ENCODE data around the gene ANKRD29. TPM values are rescaled to one million over a fixed set of nuclear protein-coding genes. Genes with fewer than 3 reads are reported as not detected.

The ANKRD29 gene
- total RNA-seq, 1 experiment from 2014 or later = 2.4 TPM

DNA sequence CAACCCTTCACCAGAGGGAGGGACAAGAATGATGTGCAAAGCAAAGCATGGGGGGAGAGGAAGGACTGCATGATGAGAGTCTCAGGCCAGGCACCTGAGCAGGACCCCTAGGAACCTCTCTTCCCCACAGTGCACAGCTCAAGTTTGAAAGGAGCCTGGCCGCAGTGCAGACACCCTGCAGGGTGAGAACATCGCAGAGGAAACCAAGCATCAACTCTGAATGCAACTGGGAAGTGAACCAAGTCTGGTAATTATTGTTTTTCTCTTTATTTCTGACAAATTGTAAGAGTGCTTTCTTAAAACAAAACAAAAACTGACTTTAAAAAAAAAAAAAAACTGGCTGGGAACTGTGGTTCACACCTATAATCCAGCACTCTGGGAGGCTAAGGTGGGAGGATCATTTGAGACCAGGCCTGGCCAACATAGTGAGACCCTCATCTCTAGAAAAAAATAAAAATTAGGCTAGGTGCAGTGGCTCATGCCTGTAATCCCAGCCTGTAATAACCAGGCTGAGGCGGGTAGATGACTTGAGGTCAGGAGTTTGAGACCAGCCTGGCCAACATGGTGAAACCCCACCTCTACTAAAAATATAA lies 91.7 kb downstream of the ANKRD29 start:
- H3K9me3 Mint-ChIP-seq (ENCODE audit: unreplicated experiment) = no peaks in the 10 kb centered on the region
- H3K4me1 Mint-ChIP-seq (ENCODE audit: insufficient read depth, unreplicated experiment) = peaks cover 23% of the 10 kb centered on the region
- H3K36me3 Mint-ChIP-seq (ENCODE audit: insufficient read depth, unreplicated experiment) = peaks cover 61% of the 10 kb centered on the region
- DNase-seq (ENCODE audit: unreplicated experiment) = no peak
- H3K27ac Mint-ChIP-seq (ENCODE audit: low read depth, unreplicated experiment) = no peak overlapping the region
- no TSS peak for BruUV-seq (replicated peaks)
- intact Hi-C loops (cut with micrococcal nuclease) = no loop called here
- TF ChIP-seq, protein P1, sequence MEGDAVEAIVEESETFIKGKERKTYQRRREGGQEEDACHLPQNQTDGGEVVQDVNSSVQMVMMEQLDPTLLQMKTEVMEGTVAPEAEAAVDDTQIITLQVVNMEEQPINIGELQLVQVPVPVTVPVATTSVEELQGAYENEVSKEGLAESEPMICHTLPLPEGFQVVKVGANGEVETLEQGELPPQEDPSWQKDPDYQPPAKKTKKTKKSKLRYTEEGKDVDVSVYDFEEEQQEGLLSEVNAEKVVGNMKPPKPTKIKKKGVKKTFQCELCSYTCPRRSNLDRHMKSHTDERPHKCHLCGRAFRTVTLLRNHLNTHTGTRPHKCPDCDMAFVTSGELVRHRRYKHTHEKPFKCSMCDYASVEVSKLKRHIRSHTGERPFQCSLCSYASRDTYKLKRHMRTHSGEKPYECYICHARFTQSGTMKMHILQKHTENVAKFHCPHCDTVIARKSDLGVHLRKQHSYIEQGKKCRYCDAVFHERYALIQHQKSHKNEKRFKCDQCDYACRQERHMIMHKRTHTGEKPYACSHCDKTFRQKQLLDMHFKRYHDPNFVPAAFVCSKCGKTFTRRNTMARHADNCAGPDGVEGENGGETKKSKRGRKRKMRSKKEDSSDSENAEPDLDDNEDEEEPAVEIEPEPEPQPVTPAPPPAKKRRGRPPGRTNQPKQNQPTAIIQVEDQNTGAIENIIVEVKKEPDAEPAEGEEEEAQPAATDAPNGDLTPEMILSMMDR (IDR thresholded peaks at IDR 0.05; ENCODE audit: unreplicated experiment) = no peak
- ChIA-PET POLR2A (no interaction called here), CTCF (interaction anchor here (0.6 kb wide), 1 partner anchor 172 kb away, joined by 3 read pairs; no protein-coding TSS in a partner anchor)
- H3K4me3 Mint-ChIP-seq (ENCODE audit: unreplicated experiment) = no peak overlapping the region
- no peaks in the 10 kb centered on the region for H3K27me3 Mint-ChIP-seq (ENCODE audit: insufficient read depth, unreplicated experiment)

DNA sequence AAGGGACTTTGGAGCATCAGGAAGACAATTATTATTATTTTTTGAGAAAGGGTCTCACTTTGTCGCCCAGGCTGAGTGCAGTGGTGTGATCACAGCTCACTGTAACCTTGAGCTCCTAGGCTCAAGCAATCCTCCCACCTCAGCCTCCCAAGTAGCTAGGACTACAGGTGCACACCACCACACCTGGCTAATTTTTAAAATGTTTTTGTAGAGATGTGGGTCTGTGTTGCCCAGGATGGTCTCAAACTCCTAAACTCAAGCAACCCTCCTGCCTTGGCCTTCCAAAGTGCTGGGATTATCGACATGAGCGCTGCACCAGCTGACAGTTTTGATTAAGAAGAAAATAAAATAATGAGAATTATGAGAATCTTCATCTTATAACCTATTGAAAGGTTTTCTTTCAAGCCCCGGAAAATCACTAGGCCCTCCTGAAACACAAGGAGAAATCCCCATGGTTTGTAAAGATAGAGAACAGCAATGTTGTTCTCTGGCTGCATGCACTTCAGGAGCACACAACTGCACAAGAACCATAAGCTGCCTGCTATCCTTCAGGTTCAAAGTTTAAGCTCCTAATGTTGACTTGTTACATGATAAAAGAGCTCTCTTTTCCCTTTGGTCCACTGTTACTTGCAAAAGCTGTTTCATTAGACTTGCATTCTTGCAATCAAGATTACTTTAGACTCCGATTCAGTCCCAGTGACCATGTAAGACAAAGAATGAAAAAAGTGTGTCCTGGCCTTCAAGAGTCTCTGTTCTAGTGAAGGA lies 93.2 kb downstream of the ANKRD29 start:
- DNase-seq (ENCODE audit: unreplicated experiment) = no peak
- ChIA-PET CTCF (interaction anchor here (0.6 to 1.9 kb wide), 2 partner anchors 53 to 71 kb away, joined by 3 to 7 read pairs; no protein-coding TSS in a partner anchor), POLR2A (interaction anchor here (0.6 to 2.0 kb wide), 5 partner anchors 16 to 128 kb away, joined by 3 to 8 read pairs (median 3); no protein-coding TSS in a partner anchor)
- peaks cover 58% of the 10 kb centered on the region for H3K36me3 Mint-ChIP-seq (ENCODE audit: insufficient read depth, unreplicated experiment)
- peaks cover 25% of the 10 kb centered on the region for H3K4me1 Mint-ChIP-seq (ENCODE audit: insufficient read depth, unreplicated experiment)
- H3K27ac Mint-ChIP-seq (ENCODE audit: low read depth, unreplicated experiment) = no peak overlapping the region
- TF ChIP-seq, protein P1 (IDR thresholded peaks at IDR 0.05; ENCODE audit: unreplicated experiment) = no peak
- no peaks in the 10 kb centered on the region for H3K27me3 Mint-ChIP-seq (ENCODE audit: insufficient read depth, unreplicated experiment)
- no TSS peak for BruUV-seq (replicated peaks)
- no peak overlapping the region for H3K4me3 Mint-ChIP-seq (ENCODE audit: unreplicated experiment)
- no peaks in the 10 kb centered on the region for H3K9me3 Mint-ChIP-seq (ENCODE audit: unreplicated experiment)
- intact Hi-C loops (cut with micrococcal nuclease) = no loop called here

DNA sequence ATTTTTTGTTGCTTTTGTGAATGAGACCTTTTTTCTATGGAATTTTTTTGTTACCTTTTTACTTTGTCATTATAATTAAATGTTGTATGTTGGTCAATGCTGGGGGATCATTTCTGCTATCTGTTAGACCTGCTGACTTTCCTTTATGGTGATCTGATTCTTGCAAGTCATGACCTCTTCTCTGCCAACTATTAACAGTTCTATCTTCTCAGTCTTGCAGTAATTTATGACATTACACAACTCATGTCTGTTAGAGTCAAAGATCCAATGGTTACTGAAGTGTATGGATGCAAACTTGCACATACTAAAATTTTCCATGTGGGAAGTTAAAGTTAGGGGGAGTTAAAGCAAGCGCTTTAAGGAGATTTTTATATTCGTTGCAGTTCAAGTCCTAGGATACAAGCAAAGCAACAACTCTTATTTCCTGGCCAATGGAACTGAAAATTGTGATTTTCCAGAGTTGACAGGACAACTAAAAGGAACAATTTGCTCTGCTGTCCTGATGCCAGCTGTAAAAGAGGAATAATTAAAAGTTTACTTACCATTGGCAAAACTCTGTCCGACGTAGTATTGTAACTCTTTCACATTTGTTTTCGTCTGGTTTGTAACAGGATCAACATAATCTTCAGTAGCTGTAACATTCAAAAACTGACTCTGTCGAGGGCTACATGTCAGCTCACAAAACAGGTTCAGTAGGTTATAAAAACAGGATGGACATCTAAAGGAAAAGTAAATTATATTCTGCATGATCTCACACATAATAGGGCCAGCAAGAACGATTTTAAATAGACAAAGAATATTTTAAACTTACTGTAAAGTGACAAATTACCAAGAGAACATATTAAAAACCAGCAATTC lies 94.2 kb downstream of the ANKRD29 start:
- H3K27me3 Mint-ChIP-seq (ENCODE audit: insufficient read depth, unreplicated experiment) = no peaks in the 10 kb centered on the region
- peaks cover 52% of the 10 kb centered on the region for H3K36me3 Mint-ChIP-seq (ENCODE audit: insufficient read depth, unreplicated experiment)
- ChIA-PET POLR2A (interaction anchor here (1.3 to 2.0 kb wide), 2 partner anchors 17 to 64 kb away, joined by 3 to 8 read pairs; no protein-coding TSS in a partner anchor), CTCF (interaction anchor here (0.7 to 1.9 kb wide), 2 partner anchors 52 to 788 kb away, joined by 3 to 7 read pairs; no protein-coding TSS in a partner anchor)
- H3K9me3 Mint-ChIP-seq (ENCODE audit: unreplicated experiment) = no peaks in the 10 kb centered on the region
- no peak overlapping the region for H3K27ac Mint-ChIP-seq (ENCODE audit: low read depth, unreplicated experiment)
- H3K4me1 Mint-ChIP-seq (ENCODE audit: insufficient read depth, unreplicated experiment) = peaks cover 15% of the 10 kb centered on the region
- TF ChIP-seq, protein P1 (IDR thresholded peaks at IDR 0.05; ENCODE audit: unreplicated experiment) = no peak
- no peak overlapping the region for H3K4me3 Mint-ChIP-seq (ENCODE audit: unreplicated experiment)
- BruUV-seq (replicated peaks) = no TSS peak
- no peak for DNase-seq (ENCODE audit: unreplicated experiment)
- intact Hi-C loops (cut with micrococcal nuclease) = no loop called here

Data from MCF 10A (cell line).